ENCODE results near the gene YWHAB.

DNA sequence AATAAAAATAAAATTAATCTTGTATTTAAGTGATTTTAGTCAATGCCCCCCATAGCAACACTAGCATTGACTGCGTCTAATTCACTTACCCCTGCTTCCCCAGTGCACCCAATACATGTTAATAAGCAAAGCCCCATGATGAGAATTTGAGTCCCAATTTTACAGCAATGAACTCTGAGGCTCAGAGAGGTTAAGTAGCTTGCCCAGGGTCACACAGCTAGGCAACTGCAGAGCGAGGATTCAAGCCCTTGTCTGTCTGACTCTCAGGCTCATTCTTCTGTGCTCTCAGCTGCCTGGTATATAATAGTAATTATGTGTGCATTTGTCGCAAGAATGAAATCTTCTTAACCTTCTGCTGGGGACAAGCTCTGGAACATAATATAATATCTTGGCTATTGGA is 32.8 kb downstream of the YWHAB start:
- TF ChIP-seq, protein P1, sequence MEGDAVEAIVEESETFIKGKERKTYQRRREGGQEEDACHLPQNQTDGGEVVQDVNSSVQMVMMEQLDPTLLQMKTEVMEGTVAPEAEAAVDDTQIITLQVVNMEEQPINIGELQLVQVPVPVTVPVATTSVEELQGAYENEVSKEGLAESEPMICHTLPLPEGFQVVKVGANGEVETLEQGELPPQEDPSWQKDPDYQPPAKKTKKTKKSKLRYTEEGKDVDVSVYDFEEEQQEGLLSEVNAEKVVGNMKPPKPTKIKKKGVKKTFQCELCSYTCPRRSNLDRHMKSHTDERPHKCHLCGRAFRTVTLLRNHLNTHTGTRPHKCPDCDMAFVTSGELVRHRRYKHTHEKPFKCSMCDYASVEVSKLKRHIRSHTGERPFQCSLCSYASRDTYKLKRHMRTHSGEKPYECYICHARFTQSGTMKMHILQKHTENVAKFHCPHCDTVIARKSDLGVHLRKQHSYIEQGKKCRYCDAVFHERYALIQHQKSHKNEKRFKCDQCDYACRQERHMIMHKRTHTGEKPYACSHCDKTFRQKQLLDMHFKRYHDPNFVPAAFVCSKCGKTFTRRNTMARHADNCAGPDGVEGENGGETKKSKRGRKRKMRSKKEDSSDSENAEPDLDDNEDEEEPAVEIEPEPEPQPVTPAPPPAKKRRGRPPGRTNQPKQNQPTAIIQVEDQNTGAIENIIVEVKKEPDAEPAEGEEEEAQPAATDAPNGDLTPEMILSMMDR (conservative IDR thresholded peaks at IDR 0.05; ENCODE audit: low read depth, low read length): no peak
- no peak for TF ChIP-seq EZH2 (IDR thresholded peaks at IDR 0.05; ENCODE audit: borderline replicate concordance, low read depth, low read length, poor library complexity, severe bottlenecking)
